ENCODE measurements around the gene GZMA.

GZMA gene

DNA sequence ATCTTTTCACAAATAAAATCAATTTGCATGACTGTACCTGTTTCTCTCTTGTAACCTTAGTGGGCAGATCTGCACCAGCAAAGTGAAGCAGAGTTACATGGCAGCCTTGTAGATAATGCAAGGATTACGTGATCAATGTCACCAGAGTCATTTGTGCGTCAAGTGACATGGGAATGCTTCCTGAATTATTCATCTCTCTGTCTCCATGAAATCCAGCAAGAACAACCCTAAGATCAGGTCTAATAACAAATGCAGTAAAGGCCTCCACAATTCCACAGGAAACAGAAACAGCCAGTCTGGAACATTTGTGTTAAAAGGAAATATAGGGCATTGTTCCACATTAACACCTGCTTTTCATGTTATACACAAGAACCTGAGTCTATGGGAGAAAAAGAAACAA is 7.8 kb downstream of the GZMA start:
- no peak for DNase-seq

DNA sequence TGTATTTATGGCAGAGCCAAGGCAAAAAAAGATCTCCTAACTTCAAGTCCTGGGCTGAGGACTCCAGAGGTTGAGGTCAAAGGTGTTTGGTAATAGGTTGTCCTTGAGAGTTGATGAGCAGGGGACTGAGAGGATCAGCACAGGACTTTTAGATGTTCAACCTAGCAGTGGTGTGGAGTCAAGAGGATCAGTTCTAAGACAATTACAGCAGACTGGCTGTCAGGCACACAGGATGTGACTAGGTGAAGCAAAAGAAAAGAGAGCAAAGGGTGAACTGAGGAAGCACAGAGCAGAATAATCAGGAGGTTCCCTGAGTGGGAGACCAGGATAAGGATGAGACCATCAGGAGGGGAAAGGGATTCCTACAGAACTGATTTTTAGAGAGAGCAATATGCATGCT is 10.9 kb downstream of the GZMA start:
- DNase-seq = no peak

GRCh38 chr5:55114061-55114460 is 11.6 kb downstream of the GZMA start:
- DNase-seq = no peak

DNA sequence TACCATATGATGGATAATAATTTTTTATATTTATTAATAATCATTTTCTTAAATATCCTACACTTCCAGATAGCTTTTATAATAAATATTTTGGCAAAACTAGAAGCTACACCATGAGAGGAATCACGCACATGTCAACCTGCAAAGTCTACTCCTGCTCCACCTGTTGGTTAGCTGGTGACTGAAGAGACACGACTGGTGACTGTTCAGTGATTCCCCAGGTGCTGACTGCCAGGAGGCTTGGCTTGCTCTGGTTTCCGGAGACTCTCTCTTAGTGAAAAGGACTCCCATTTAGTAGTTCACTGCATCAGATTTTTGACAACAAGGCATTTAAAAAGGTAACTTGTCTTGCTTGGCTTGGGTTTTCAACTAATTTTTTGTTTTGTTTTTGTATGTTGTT is 20.9 kb downstream of the GZMA start:
- DNase-seq = no peak

DNA sequence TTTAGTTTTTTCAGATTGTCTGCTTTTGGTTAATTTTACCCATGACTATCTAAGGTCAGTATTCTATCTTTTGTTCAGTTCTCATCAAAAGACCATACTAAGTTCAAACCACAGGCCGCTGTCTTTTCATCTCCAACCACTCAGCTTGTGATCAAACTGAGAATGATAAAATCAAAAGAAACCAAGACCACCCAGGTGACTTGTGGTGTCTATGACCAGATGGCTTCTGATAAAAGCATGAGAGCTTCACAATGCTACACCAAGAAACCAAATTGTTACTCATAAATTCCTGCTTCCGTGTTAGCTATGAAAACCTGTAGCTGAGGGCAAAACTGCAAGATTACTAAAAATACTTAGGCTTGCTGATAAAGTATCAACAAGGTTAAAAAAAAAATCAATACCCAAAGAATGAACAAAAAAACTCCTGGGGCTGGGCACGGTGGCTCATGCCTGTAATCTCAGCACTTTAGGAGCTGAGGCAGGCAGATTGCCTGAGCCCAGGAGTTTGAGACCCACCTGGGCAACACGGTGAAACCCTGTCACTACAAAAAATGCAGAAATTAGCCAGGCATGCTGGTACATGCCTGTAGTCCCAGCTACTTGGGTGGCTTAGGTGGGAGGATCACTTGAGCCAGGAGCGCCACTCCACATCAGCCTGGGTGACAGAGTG is 31.7 kb downstream of the GZMA start:
- DNase-seq = no peak

DNA sequence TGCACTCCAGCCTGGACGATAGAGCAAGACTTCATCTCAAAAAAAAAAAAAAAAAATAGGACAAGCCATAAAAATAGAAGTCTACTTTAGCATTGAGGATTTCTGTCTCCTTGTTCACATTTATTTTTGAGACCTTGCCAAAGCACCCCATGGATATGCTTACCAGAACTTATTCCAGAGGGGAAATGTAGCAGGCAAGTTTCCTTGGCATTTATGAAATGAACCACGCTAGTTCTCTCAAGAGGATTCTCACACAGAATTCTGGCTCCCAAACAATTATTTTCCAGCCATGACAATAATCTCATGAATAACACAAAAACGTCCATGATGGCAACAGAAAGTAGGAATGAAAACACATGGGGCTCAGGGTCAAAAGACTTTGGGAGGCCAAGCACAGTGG is 34.1 kb downstream of the GZMA start:
- no peak for DNase-seq

DNA sequence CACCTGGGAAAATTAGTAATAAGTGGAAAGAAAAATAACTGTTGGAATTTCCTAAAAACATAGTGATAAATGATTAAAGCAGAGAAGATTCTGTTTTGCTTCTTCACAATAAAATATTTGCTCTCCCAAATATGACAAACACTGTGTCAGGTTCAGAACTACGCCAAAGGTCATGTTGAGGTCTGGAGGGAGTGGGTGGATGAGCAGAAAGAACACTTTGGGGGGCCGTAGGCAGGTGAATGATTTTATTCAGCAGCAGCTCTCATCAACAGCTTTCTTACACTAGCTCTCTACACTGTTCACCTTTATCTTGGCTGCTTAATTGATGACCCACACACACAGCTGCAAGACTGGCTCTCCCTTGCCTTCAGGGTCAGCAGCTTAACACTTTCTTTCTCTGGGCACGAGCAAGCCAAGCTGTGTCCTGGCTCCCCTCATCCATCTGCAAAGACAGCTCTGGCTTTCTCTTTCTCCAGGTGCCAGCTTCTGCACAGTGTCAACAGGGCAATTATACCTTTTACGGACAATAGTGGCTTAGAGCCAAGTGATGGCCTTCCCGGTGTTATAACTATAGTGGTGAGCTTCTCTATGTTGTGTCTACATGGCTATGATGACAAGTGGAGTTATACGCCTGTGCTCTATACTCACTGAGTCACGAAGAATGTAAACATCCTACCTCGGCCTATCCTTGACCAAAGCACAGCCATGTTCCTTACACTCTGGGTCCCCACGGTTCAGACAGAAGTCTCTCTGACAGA is 38.6 kb downstream of the GZMA start:
- no peak for DNase-seq

DNA sequence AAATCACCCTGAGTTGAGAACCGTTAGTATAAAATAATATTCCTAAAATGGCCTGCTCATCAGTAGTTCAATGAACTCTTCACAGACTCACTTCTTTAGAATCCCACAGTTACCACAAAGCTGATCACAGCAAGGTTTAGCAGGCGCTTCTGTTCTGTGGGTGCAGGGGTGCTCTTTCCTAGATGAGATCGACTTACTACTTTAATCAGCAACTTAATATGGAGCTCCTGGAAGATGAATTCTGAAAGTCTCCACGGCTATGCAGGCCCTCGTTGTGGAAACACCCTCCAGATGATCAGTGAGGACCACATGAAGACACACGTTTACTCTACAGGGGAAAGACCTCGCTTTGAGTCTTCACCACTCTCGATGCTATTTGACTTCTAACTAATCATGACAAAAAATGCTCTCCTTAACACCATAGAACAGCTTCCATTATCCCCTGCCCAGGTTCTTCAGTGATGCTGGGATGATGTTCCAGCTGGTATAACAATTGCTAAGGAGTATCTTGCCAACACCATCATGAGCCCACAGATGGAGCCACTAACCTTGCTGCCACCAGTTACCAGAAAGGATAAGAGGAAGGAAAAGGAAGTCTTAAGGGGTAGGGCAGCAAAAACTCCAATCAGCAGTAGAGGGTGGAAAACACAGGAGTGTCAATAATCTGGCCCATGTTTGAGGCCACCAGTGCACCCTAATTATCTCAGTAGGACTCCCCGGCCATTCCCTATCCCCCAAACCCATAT is 39.7 kb downstream of the GZMA start:
- no peak for DNase-seq

DNA sequence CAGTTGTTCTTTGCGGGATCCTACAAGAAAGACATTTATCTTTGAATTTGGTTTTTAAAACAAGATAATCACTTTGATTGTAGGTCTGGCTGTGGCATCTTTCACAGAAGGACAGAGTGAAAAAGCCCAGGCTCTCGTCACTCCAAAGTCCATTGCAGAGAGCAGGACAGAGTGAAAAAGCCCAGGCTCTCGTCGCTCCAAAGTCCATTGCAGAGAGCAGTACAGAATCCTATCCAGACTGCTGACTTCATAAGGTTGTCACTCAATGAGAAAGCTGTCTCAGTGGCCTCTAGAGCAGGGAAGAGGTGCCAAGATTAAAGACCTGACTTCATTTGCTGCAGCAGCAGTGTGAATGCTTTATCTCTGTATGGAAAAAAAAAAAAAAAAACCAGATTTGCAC is 41.2 kb downstream of the GZMA start:
- no peak for DNase-seq

DNA sequence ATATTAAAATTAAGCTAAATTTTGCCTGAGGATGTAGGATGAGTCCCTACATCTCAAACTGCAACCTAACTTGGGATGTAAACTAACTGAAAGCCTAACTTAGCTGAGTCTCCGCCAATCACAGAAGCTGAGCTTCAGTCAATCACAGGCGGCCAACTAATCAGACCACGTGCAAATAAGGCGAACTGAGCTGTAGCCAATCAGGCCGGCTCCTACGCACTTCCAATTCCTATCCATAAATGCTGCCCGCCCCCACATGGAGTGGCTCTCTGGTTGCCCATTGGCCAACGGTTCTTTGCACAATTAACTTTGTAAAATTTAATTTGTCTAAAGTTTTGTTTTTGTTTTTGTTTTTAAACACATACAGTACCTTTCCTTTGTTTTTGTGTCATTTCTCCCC is 43.6 kb downstream of the GZMA start:
- no peak for DNase-seq

GRCh38 chr5:55146543-55147151 is 44.2 kb downstream of the GZMA start:
- peak; percentile 78 for DNase-seq

DNA sequence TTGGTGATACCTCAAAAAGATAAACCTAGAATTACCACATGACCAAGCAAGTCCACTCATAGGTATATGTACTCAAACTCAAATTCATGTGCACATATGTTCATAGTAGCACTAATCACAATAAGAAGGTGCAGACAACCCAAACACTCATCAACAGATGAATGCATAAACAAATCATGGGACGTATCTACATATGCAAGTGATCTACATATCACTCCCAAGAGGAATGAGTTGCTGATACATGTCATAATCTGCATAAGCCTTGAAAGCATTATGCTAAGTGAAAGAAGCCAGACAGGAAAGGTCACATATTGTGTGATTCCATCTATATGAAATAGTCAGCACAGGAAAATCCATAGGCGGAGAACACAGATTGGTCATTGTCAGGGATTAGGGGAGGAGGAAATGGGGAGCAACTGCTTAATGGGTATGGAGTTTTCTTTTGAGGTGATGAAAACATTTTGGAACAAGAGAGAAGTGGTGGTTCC is 46.9 kb downstream of the GZMA start:
- DNase-seq = no peak

DNA sequence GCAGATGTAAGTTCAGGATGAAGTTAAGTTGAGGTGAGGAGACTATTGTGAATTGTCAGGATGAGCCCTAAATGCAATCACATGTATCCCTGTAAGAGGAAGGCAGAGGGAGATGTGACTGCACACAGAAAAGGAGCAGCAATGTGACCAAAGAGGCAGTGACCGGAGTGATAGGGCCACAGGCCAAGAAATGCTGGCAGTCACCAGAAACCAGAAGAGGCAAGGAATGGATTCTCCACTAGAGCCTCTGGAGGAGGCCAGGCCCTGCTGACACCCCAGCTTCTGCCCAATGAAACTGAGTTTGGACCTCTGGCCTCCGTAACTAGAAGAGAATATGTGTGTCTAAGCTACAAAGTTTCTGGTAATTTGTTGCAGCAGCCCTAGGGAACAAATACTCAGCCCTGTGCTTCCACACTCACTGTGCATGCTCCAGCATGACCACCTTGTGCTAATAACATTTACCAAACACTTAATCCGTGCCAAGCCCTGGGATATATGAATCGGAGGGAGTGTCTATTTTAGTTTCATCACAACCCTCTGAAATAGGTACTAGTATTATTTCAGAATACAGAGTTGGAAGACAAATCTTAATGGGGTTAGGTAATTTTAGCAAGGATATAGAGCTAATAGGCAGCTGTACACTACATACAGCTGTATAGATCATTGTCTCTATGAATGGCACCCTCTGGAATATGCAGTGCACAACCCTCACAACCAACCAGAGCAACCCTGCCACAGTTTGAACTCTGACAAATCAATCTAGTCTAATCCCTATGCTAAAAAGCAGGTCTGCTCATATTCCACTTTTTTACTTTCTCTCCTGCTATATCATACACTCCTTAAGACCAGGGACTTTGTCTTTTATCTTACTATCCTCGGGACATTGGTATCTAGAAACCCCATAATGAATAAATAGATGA is 49.7 kb downstream of the GZMA start:
- DNase-seq = no peak

DNA sequence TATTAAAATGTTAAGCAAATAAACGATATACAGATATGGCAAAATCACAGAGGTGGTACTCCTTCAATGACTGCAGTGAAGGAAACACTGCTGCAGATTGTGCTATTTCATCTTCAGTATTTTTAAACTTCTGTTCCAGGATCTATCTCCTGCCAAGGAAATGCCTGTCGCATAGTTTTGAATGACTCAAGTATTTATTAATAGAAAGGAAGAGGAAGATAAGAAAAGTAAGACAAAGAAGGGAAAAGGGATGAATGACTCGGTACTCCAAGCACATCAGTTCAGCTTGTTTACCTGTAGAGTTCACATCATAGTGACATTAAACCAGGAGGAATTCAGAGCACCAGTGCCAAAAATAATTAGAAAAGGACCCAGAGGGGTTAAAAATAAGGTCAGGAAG is 52.4 kb downstream of the GZMA start:
- no peak for DNase-seq

Data from effector CD4-positive, alpha-beta T cell (primary cell).